Activated CD4-positive, alpha-beta T cell treated with anti-CD3 and anti-CD28 coated beads, Interleukin-2, Interleukin-6, amounts not matched to agents 100 ng/mL and 50 ng/mL, durations not matched to agents 16 hours and 8 hours (primary cell): Measurements from ENCODE around the gene GOLGA6L26.
"Not testable (repeated sequence)": the region's sequence is repeated elsewhere in the genome, so short reads cannot be mapped to it uniquely, and the experiment has no call there.

ENCODE experiments used
- DNase-seq: peaks from one replicate; pipeline ENCODE4 v3.0.0-alpha.2; 2020

GOLGA6L26 gene

GRCh38 chr15:23334096-23334495, at the start of gene GOLGA6L26:
Gene GOLGA6L26 (minus strand): TSS chr15:23334196. CDS start chr15:23334135, 61 bp downstream.
- not testable (repeated sequence) for DNase-seq

- not testable (repeated sequence) for DNase-seq
Observed at GRCh38 chr15:23381192-23381591, 47.2 kb upstream of the GOLGA6L26 start.

- DNase-seq, result not testable (repeated sequence)
Observed at GRCh38 chr15:23380700-23381099, 46.7 kb upstream of the GOLGA6L26 start.

GRCh38 chr15:23378946-23379345, 45.0 kb upstream of the GOLGA6L26 start:
- DNase-seq, result not testable (repeated sequence)

- DNase-seq, result not testable (repeated sequence)
Observed at GRCh38 chr15:23374226-23374625, 40.2 kb upstream of the GOLGA6L26 start.

GRCh38 chr15:23372891-23373600, 39.0 kb upstream of the GOLGA6L26 start:
- DNase-seq, result not testable (repeated sequence)

- no peak for DNase-seq
Observed at GRCh38 chr15:23372284-23372683, 38.3 kb upstream of the GOLGA6L26 start.

- DNase-seq, result not testable (repeated sequence)
Observed at GRCh38 chr15:23371868-23372267, 37.9 kb upstream of the GOLGA6L26 start.

- not testable (repeated sequence) for DNase-seq
Observed at GRCh38 chr15:23371134-23371533, 37.1 kb upstream of the GOLGA6L26 start.

- DNase-seq, result no peak
Observed at GRCh38 chr15:23370578-23370977, 36.6 kb upstream of the GOLGA6L26 start.

- DNase-seq, result not testable (repeated sequence)
Observed at GRCh38 chr15:23364261-23364660, 30.3 kb upstream of the GOLGA6L26 start.

GRCh38 chr15:23362622-23363021, 28.6 kb upstream of the GOLGA6L26 start:
- not testable (repeated sequence) for DNase-seq

- not testable (repeated sequence) for DNase-seq
Observed at GRCh38 chr15:23354448-23354847, 20.5 kb upstream of the GOLGA6L26 start, which contains the start of gene GOLGA8S. Gene GOLGA8S (plus strand): TSS chr15:23354748. CDS start chr15:23354810, 62 bp downstream.

GRCh38 chr15:23311233-23311632, 22.8 kb downstream of the GOLGA6L26 start:
- not testable (repeated sequence) for DNase-seq

- DNase-seq, result not testable (repeated sequence)
Observed at GRCh38 chr15:23305921-23306320, 28.1 kb downstream of the GOLGA6L26 start.

GRCh38 chr15:23304805-23305204, 29.2 kb downstream of the GOLGA6L26 start:
- DNase-seq, result not testable (repeated sequence)

GRCh38 chr15:23304267-23304666, 29.7 kb downstream of the GOLGA6L26 start:
- DNase-seq, result peak; percentile 15

GRCh38 chr15:23303654-23304053, 30.3 kb downstream of the GOLGA6L26 start:
- DNase-seq, result peak; percentile 58

GRCh38 chr15:23303246-23303645, 30.8 kb downstream of the GOLGA6L26 start:
- DNase-seq, result not testable (repeated sequence)
